Measurements from ENCODE around the gene SPAG17.

SPAG17 gene

GRCh38 chr1:118160806-118161205 is 24.2 kb downstream of the SPAG17 start:
- DNase-seq (ENCODE audit: low read depth): no peak

DNA sequence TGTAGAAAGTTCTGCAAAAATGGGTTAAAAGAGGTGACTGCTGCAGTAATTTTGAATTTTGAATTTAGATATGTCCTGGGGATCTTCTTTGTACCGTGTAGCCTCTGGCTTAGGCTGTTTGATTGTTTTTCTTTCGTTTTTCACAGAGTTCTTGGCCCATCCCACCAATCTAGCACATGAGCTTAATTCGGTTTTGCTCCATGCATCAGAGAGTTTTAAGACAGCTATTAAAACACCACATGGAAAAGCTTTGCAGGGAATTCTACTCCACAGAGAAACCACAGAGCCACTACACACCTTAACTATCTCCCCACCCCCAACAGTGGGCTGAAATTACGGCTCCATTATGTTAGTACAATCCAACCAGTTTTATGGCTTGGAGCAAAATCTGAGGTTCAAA is 25.5 kb downstream of the SPAG17 start:
- no peak for DNase-seq (ENCODE audit: low read depth)

DNA sequence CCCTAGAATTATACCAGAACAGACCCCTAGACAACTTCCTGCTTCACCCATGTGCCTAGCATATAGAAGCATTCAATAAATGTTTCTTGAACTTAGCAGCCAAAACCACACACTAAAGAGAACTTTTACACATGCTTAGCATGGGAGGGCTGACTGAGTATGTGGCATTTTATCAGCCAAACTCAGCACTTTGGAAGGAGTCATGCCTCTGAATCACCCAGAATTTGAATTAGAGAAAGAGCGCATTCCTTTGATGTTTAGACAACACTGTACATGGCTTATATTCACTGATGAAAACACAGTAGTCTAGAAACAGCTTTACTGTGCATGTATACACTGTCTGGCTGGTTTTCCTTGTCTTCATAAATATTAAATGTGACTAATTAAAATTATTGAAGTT is 26.1 kb downstream of the SPAG17 start:
- no peak for DNase-seq (ENCODE audit: low read depth)

DNA sequence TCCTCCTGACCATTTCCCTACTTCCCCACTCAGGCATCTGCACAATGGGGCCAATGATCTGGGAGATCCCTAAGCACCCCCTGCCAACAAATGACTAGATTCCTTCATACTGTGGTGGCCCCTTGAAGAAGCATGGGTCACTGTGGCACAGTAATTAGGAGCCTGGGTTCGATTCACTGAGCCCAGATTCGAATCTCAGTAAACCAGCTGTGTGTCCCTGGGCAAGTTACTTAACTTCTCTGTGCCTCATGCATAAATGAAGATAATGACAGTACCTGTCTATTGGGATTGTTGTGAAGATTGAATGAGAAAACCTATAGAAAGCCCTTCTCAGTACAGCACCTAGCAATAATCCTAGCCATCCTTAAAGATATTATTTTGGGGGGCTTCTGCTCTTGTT is 27.5 kb downstream of the SPAG17 start:
- DNase-seq (ENCODE audit: low read depth): no peak

DNA sequence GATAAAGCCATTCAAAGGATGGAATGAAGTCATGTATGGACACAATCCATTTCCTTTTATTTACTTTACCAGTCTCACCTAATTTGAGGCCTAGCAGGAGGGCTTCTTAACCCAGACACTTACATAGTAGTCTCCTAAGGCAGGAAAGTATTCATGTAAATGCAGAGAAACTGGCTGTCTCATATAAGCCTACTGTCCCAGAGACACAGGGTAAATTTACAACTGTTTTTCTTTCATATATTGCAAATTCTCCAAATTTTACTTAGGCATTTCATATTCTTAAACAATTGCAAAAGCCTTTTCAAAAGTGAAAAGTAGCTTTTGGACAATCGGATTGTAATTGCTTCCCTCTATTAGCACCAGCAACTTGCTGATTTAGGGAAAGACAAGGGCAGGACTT is 29.9 kb downstream of the SPAG17 start:
- DNase-seq (ENCODE audit: low read depth): no peak

GRCh38 chr1:118154220-118154619 is 30.8 kb downstream of the SPAG17 start:
- no peak for DNase-seq (ENCODE audit: low read depth)

- DNase-seq (ENCODE audit: low read depth): no peak
Measured at GRCh38 chr1:118151312-118151937, 33.6 kb downstream of the SPAG17 start.

DNA sequence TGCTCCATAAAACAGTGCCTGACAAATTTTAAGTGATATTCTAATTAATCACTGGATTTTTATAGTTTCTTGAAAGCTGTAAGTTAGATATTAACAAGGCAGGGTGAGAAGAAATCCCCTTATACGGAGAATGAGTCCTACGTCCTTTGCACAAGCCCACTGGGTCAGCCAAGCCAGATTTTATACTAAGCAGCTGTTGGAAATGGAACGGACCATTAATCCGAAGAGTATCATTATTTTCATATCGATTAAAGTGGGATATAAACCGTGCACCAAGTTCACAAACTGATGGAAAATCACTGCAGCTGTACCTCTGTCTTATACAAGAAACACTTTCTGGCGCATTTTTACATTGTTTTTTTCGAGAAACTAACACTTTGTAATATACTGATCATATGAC is 35.2 kb downstream of the SPAG17 start:
- DNase-seq (ENCODE audit: low read depth): no peak

DNA sequence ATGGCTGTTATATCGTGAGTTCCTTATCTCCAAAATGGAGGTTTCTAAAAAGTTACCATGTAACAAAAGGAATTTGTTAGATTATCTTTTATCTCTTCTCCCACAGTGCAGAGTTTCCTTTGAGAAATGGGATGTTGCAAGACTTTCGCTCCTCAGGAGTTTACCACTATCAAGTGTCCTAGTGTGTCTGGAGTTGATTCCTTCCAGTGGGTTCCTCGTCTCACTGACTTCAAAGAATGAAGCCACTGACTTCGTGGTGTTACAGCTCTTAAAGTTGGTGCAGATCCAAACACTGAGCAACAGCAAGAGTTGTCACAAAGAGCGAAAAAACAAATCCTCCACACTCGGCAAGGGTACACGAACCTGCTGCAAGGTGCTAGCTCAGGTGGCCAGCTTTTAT is 37.0 kb downstream of the SPAG17 start:
- no peak for DNase-seq (ENCODE audit: low read depth)

- no peak for DNase-seq (ENCODE audit: low read depth)
Measured at GRCh38 chr1:118147522-118147921, 37.5 kb downstream of the SPAG17 start.

- DNase-seq (ENCODE audit: low read depth): no peak
Measured at GRCh38 chr1:118145721-118146120, 39.3 kb downstream of the SPAG17 start.

DNA sequence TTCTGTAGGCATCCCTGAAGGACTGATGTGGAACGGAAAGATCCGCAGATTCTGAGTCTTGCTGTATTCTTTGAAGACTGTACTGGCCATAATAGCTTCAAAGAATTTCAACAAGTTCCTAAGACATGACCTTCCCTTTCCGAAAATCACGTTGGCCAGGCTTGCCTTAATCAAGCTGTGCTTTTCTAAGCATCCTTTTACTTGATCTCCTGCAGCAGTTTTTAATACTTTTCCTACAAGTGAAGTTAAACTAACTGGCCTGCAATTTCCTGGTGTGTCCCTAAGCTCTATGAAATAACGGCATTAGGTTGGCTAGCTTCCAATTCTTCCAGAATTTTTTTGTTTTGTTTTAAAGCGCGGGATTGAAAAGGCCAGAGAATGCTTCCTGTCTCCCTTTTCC is 40.3 kb downstream of the SPAG17 start:
- no peak for DNase-seq (ENCODE audit: low read depth)

DNA sequence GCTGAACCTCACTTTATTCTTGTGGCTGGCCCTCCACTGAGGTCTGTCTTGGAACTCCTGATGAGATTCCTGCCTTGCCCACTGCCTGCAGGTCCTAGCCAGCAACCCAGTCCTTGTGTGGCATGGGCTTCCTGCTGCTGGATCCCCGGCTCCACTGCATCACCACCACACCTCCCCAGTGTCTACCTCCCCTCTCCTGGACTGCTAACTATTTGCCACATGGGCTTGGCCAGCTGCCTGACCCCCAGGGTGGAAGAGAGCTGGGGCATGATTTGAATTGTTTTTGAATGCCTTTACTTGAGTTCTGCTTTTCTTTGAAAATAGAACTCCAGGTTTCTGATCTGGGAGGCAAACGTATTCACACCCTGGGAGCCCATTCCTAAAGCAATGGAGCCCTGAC is 41.2 kb downstream of the SPAG17 start:
- DNase-seq (ENCODE audit: low read depth): no peak

DNA sequence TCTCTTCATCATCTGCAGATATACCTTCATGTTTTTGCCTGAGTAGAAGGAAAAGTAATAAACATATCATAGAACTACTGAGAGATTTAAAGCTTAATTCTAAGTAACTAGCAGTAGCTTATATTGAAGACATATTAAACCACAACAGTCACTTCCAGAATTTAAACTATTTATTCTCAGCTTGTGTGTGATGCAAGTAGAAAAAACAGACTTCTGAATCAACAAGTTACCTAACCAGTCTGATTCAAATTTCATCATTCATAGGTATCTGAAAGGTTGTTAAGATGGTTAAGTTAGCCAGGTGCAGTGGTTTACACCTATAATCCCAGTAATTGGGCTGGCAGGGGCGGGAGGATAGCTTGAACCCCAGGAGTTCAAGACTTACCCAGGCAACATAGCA is 41.9 kb downstream of the SPAG17 start:
- DNase-seq (ENCODE audit: low read depth): no peak

DNA sequence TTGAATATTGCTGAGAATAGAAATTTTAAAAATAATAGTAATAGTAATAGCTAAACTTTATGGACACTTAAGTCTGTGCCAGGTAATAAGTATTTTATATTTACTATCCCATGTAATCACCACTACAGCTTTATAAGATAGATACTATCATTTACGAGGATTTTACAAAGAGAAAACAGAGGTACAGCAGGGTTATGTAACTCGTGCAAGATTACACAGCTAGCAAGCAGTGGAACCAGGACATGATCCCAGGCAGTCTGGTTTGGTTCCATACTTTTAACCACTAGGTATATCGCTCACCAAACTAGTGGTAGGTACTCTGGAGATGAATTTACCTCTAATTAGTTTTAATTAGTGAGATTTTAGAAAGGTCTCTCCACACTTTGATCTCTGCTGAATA is 42.5 kb downstream of the SPAG17 start:
- DNase-seq (ENCODE audit: low read depth): no peak

DNA sequence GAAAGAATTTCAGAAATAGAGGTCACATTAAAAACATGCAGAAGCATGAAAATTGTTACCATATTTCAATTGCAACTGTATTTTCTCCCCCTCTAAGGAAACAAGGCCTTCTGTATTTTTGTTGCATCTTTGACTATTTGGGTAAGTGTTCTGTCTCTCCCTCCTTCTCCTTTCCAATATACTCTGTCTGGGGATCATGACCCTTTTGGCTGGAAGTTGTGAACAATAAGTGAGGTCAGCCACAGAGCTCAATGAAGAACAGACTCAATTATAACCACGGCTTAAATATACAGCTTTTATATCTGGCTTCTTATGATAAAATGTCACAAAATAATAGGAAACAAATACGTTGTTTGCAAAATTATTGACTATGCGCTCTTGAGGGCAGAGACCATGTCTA is 47.1 kb downstream of the SPAG17 start:
- DNase-seq (ENCODE audit: low read depth): no peak

GRCh38 chr1:118136187-118136941 is 48.7 kb downstream of the SPAG17 start:
- no peak for DNase-seq (ENCODE audit: low read depth)

DNA sequence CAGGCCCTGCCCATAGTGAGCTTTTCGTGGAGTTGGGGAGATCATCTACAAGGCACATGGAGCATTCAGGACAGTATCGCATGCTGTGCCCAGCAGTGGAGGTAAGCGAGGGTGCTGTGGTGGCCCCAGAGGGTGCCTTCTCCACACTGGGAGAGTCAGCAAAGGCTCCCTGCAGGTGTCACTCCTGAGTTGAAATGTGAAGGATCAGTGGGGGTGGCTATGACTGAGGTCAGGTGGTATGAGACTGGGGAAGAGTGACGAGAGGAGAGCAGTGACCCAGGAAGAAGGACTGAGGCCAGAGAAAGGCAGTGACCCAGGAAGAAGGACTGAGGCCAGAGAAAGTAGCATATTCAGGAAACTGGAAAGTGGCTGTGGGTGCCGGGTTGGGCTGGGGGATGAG is 53.0 kb downstream of the SPAG17 start:
- DNase-seq (ENCODE audit: low read depth): no peak

GRCh38 chr1:118128761-118129160 is 56.3 kb downstream of the SPAG17 start:
- DNase-seq (ENCODE audit: low read depth): no peak

- no peak for DNase-seq (ENCODE audit: low read depth)
Measured at GRCh38 chr1:118124064-118124463, 61.0 kb downstream of the SPAG17 start.

- DNase-seq (ENCODE audit: low read depth): no peak
Measured at GRCh38 chr1:118123116-118123839, 61.8 kb downstream of the SPAG17 start.

GRCh38 chr1:118122234-118123004 is 62.6 kb downstream of the SPAG17 start:
- no peak for DNase-seq (ENCODE audit: low read depth)

Measured in stimulated activated CD8-positive, alpha-beta memory T cell treated with anti-CD3 and anti-CD28 coated beads, Interleukin-12 subunit alpha, Interleukin-12 subunit beta, amount 100 ng/mL, for 4 hours (primary cell).